Vagina (tissue), 2 donors: ENCODE measurements around the gene RIMS3. TPM values are rescaled to one million over a fixed set of nuclear protein-coding genes. Genes with fewer than 3 reads are reported as not detected.
A peak's percentile ranks its signal among the peaks of the same experiment; 100 is the strongest.

Source experiments
- DNase-seq, 2 donors: peaks; one replicate each; pipeline ENCODE4 v3.0.0-alpha.2; 2017; ENCODE audit errors: extremely low spot score in 2 of 2
- H3K27ac ChIP-seq: fragments of 200-600 bp; sonication (generic); one replicate; pipeline ENCODE4 v1.5.1; 2019
- H3K27me3 ChIP-seq: fragments of 200-600 bp; sonication (generic); one replicate; pipeline ENCODE4 v1.5.1; 2019
- H3K36me3 ChIP-seq, 2 donors: fragments of 200-600 bp; sonication (generic); one replicate each; pipeline ENCODE4 v1.5.1; 2017 to 2019
- H3K4me1 ChIP-seq: fragments of 200-600 bp; sonication (generic); one replicate; pipeline ENCODE4 v1.5.1; 2019
- H3K4me3 ChIP-seq, 2 donors: fragments of 200-600 bp; sonication (generic); 1 replicate in 1 of 2; 2 replicates in 1 of 2; pipeline ENCODE4 v1.5.1; 2016 to 2019
- H3K9me3 ChIP-seq: fragments of 200-600 bp; sonication (generic); one replicate; pipeline ENCODE4 v1.5.1; 2019
- POLR2A ChIP-seq, 2 donors: fragments of 450-650 bp; IDR thresholded peaks; one replicate each; pipeline ENCODE4 v1.6.1; 2017; ENCODE audit warnings: antibody characterized with exemption in 2 of 2, mild to moderate bottlenecking in 2 of 2, moderate library complexity in 2 of 2
- POLR2AphosphoS5 ChIP-seq, 2 donors: sonication (generic); formaldehyde crosslinking; IDR thresholded peaks; one replicate each; pipeline ENCODE4 v1.9.0; 2017; ENCODE audit warnings: antibody characterized with exemption in 2 of 2, mild to moderate bottlenecking in 2 of 2, low read depth in 1 of 2; ENCODE audit not compliant: insufficient read depth in 1 of 2
- intact Hi-C: fragments of 100-400 bp; cut with DNase I; formaldehyde crosslinking; loops from one replicate; pipeline ENCODE4 v1.15.1; 2023
- total RNA-seq: library from RNA; depleted of rRNA; stranded (reverse); fragments of >200 nt; gene quantifications from one replicate; pipeline ENCODE4 v1.2.3, GENCODE V29; 2016
- TF ChIP-seq, protein P1 (sequence below), 3 experiments: fragments of 450-650 bp in 2 of 3; fragments of 200-600 bp in 1 of 3; sonication (generic) in 1 of 3; IDR thresholded peaks; one replicate each; pipeline ENCODE4 v1.5.1; 2017 to 2019; ENCODE audit warnings: antibody characterized with exemption in 3 of 3, mild to moderate bottlenecking in 2 of 3, moderate library complexity in 2 of 3

The RIMS3 gene
- total RNA-seq, 1 donor from 2014 or later, result 4.7 TPM

DNA sequence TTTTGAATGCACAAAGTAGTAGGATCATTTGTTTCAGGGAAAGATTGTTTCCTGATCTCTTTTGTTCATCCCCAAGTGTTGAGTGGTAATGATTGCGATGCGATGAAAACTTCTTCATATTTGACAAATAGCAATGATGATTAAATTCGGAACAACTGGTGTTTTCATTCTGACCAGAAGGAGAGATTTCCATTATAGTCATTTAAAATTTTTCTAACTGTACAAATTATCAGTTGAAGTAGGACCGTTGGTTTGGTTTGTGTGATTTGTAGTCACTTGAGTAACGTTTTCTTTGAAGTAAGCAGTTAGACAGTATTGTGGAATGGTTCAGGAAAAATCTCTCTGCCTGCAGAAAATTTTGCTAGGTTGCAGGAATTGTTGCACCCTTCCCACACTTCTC, 32.0 kb upstream of the RIMS3 start:
- TF ChIP-seq POLR2AphosphoS5 (IDR thresholded peaks at IDR 0.05; ENCODE audit: insufficient read depth in 1 of 2, low read depth in 1 of 2) (no peak), POLR2A (IDR thresholded peaks at IDR 0.05) (no peak)
- TF ChIP-seq, protein P1, sequence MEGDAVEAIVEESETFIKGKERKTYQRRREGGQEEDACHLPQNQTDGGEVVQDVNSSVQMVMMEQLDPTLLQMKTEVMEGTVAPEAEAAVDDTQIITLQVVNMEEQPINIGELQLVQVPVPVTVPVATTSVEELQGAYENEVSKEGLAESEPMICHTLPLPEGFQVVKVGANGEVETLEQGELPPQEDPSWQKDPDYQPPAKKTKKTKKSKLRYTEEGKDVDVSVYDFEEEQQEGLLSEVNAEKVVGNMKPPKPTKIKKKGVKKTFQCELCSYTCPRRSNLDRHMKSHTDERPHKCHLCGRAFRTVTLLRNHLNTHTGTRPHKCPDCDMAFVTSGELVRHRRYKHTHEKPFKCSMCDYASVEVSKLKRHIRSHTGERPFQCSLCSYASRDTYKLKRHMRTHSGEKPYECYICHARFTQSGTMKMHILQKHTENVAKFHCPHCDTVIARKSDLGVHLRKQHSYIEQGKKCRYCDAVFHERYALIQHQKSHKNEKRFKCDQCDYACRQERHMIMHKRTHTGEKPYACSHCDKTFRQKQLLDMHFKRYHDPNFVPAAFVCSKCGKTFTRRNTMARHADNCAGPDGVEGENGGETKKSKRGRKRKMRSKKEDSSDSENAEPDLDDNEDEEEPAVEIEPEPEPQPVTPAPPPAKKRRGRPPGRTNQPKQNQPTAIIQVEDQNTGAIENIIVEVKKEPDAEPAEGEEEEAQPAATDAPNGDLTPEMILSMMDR (IDR thresholded peaks at IDR 0.05), result no peak
- no peak overlapping the region for H3K27ac ChIP-seq
- H3K36me3 ChIP-seq, result no peaks in the 10 kb centered on the region
- intact Hi-C loops, result no loop called here
- no peaks in the 10 kb centered on the region for H3K9me3 ChIP-seq
- H3K4me3 ChIP-seq, result no peak overlapping the region
- no peaks in the 10 kb centered on the region for H3K27me3 ChIP-seq
- DNase-seq, result no peak
- H3K4me1 ChIP-seq, result peaks cover 62% of the 10 kb centered on the region

DNA sequence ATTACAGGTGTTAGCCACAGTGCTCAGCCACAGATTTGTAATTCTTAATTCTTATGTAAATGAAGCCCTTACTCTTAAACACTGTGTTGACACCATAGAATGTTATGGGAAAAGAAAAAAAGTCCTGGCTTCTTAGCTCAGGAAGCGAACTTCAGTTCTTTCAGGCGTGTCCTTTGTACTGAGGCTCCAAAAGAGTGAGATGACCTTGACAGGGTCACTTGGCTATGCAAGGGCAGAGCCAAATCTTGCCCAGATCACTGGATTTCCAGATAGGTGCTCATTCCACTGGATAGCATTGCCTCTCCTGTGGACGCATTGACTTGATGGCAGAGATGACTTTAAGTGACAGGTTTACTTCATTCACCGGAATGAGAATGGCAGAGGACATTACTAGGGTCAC, 30.8 kb upstream of the RIMS3 start:
- no peak overlapping the region for H3K4me3 ChIP-seq
- TF ChIP-seq POLR2AphosphoS5 (IDR thresholded peaks at IDR 0.05; ENCODE audit: insufficient read depth in 1 of 2, low read depth in 1 of 2) (no peak), POLR2A (IDR thresholded peaks at IDR 0.05) (no peak)
- TF ChIP-seq, protein P1 (IDR thresholded peaks at IDR 0.05), result no peak
- intact Hi-C loops, result no loop called here
- peaks cover 65% of the 10 kb centered on the region for H3K4me1 ChIP-seq
- no peak overlapping the region for H3K27ac ChIP-seq
- no peaks in the 10 kb centered on the region for H3K9me3 ChIP-seq
- no peak for DNase-seq
- no peaks in the 10 kb centered on the region for H3K36me3 ChIP-seq
- H3K27me3 ChIP-seq, result no peaks in the 10 kb centered on the region

DNA sequence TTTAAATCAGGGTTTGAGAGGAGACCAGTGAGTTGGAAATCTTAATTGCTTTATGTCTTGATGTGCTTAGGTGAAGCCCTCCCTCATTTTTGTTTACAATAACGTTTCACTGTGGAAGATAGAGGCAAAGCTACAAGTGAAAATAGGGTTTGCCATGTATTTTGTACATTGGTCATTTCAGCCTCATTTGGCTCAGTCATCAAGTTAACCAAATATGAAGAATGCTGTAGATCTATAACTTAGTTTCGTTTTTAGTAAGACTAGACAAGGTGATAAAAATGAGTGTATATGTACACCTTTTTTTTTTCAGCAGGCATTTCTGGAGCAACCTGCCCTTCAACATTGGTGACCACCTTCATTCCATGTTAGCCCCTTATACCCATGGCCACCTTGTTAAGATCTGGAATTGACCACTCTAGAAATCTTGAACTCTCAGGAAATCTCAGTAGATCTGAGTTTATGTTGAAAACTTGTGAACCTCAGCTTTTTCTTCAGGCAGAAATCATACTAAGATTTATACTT, 28.9 kb upstream of the RIMS3 start:
- Histone ChIP-seq H3K4me1 (peaks cover 69% of the 10 kb centered on the region), H3K4me3 (no peak overlapping the region), H3K9me3 (no peaks in the 10 kb centered on the region), H3K27ac (no peak overlapping the region), H3K27me3 (no peaks in the 10 kb centered on the region), H3K36me3 (no peaks in the 10 kb centered on the region)
- no peak for DNase-seq
- intact Hi-C loops, result no loop called here
- TF ChIP-seq POLR2A (IDR thresholded peaks at IDR 0.05), result no peak
- no peak for TF ChIP-seq POLR2AphosphoS5 (IDR thresholded peaks at IDR 0.05; ENCODE audit: insufficient read depth in 1 of 2, low read depth in 1 of 2)
- TF ChIP-seq, protein P1 (IDR thresholded peaks at IDR 0.05), result no peak

DNA sequence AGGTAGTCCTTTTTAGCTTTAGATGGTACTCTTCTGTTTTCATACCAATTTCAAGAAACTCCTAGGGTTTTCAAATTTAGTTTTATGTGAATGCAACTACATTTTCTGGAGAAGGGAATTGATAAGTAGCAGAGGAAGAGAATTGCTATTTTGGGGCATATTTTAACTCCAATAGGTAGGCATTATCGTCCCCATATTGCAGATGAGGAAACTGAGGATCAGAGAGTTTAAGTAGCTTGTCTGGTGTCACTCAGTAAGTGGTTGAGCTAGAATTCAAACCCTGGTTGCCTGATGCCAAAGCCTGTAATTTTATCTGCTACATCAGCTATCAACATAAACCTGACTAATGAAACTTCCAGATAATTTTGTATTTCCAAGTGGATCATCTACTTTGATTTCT, 27.9 kb upstream of the RIMS3 start:
- Histone ChIP-seq H3K4me1 (peaks cover 60% of the 10 kb centered on the region), H3K27me3 (no peaks in the 10 kb centered on the region), H3K27ac (no peak overlapping the region), H3K4me3 (no peak overlapping the region), H3K9me3 (no peaks in the 10 kb centered on the region), H3K36me3 (no peaks in the 10 kb centered on the region)
- intact Hi-C loops, result no loop called here
- no peak for DNase-seq
- no peak for TF ChIP-seq POLR2AphosphoS5 (IDR thresholded peaks at IDR 0.05; ENCODE audit: insufficient read depth in 1 of 2, low read depth in 1 of 2)
- TF ChIP-seq, protein P1 (IDR thresholded peaks at IDR 0.05), result no peak
- no peak for TF ChIP-seq POLR2A (IDR thresholded peaks at IDR 0.05)

DNA sequence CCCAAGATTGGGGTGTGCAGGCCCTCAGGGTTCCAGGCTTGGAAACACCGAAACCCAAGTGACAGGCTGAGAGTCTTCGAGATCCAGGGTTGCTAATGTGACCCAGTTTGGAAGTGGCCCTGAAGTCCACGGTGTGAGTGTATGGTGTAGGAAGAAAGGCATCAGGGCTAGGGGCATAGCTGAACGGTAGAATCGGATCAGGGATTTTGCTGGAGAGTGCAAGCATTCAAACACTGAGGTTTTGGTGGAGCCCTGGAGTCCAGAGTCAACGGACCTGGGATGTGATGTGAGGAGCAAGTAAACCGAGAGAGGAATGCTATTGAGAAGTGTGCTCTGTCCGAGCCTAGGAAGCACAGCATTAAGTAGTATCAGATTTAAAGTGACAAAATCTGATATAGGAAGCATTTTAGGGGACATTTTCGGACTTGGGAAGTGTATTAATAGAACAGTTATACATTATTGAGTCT, 27.0 kb upstream of the RIMS3 start:
- H3K27ac ChIP-seq, result peak overlapping the region; percentile 99
- no peaks in the 10 kb centered on the region for H3K9me3 ChIP-seq
- no peaks in the 10 kb centered on the region for H3K36me3 ChIP-seq
- no peak for DNase-seq
- intact Hi-C loops, result no loop called here
- TF ChIP-seq POLR2AphosphoS5 (IDR thresholded peaks at IDR 0.05; ENCODE audit: insufficient read depth in 1 of 2, low read depth in 1 of 2) (no peak), POLR2A (IDR thresholded peaks at IDR 0.05) (no peak)
- TF ChIP-seq, protein P1 (IDR thresholded peaks at IDR 0.05), result no peak
- H3K4me3 ChIP-seq, result peak overlapping the region; percentile 94 to 95
- no peaks in the 10 kb centered on the region for H3K27me3 ChIP-seq
- peaks cover 51% of the 10 kb centered on the region for H3K4me1 ChIP-seq
